OCI-LY7 (cell line): ENCODE measurements around the gene KISS1R. TPM values are rescaled to one million over a fixed set of nuclear protein-coding genes. Genes with fewer than 3 reads are reported as not detected.

Source experiments
- BruUV-seq: library from RNA; stranded (reverse); fragments of 400-500 nt; replicated peaks from 2 replicates; lab custom pipeline; 2021; lab: Mats Ljungman, UMichigan
- CTCF ChIA-PET: fragments of 300-600 bp; sonication (Branson Sonifier 250); formaldehyde crosslinking; loops from one replicate; lab custom pipeline; 2022; ENCODE audit warnings: antibody characterized with exemption; ENCODE audit not compliant: unreplicated experiment; lab: Charles Lee
- POLR2A ChIA-PET: fragments of 300-600 bp; sonication (Branson Sonifier 250); formaldehyde crosslinking; loops from one replicate; lab custom pipeline; 2022; ENCODE audit warnings: antibody characterized with exemption; lab: Charles Lee
- DNase-seq: peaks from one replicate; pipeline ENCODE4 v3.0.0-alpha.2; 2015; ENCODE audit warnings: low spot score
- H2AFZ ChIP-seq: fragments of 200-600 bp; sonication (generic), shearing (Covaris generic); 2 replicates; pipeline ENCODE4 v1.6.1; 2014; ENCODE audit warnings: mild to moderate bottlenecking, antibody characterized with exemption, low read length, moderate library complexity
- H3K27ac ChIP-seq: fragments of 200-600 bp; sonication (generic); 2 replicates; pipeline ENCODE4 v1.5.1; 2014; ENCODE audit warnings: mixed run types, low read depth, mild to moderate bottlenecking, moderate library complexity, low read length, inconsistent platforms; ENCODE audit not compliant: poor library complexity, severe bottlenecking
- H3K36me3 ChIP-seq: fragments of 200-600 bp; sonication (generic); 2 replicates; pipeline ENCODE4 v1.6.1; 2014; ENCODE audit warnings: mild to moderate bottlenecking, antibody characterized with exemption, low read length, moderate library complexity, mixed read lengths; ENCODE audit not compliant: insufficient read depth
- H3K4me1 ChIP-seq: fragments of 200-600 bp; sonication (generic); 2 replicates; pipeline ENCODE4 v1.5.1; 2014; ENCODE audit warnings: mild to moderate bottlenecking, low read length; ENCODE audit not compliant: insufficient read depth, poor library complexity, severe bottlenecking
- H3K4me2 ChIP-seq: fragments of 200-600 bp; sonication (generic); 2 replicates; pipeline ENCODE4 v1.6.1; 2014; ENCODE audit warnings: mild to moderate bottlenecking, low read length
- H3K4me3 ChIP-seq: fragments of 200-600 bp; sonication (generic); 2 replicates; pipeline ENCODE4 v1.5.1; 2014; ENCODE audit warnings: mild to moderate bottlenecking, low read depth, low read length; ENCODE audit not compliant: poor library complexity, severe bottlenecking
- H3K79me2 ChIP-seq: fragments of 200-600 bp; sonication (generic); 2 replicates; pipeline ENCODE4 v1.6.1; 2016; ENCODE audit warnings: low read depth, mild to moderate bottlenecking, low read length, moderate library complexity, mixed read lengths; ENCODE audit not compliant: insufficient read depth
- H3K9me2 ChIP-seq: fragments of 200-600 bp; sonication (generic); 2 replicates; pipeline ENCODE4 v1.6.1; 2016; ENCODE audit warnings: mild to moderate bottlenecking, low read length, mixed read lengths; ENCODE audit not compliant: insufficient read depth
- H3K9me3 ChIP-seq: fragments of 200-600 bp; sonication (generic); 2 replicates; pipeline ENCODE4 v1.6.1; 2014; ENCODE audit warnings: mild to moderate bottlenecking, mixed run types, low read length, mixed read lengths
- H4K20me1 ChIP-seq: fragments of 200-600 bp; sonication (generic); 2 replicates; pipeline ENCODE4 v1.6.1; 2014; ENCODE audit warnings: mild to moderate bottlenecking, antibody characterized with exemption, low read length, moderate library complexity, mixed read lengths; ENCODE audit not compliant: insufficient read depth
- EZH2phosphoT487 ChIP-seq: fragments of 200-600 bp; sonication (generic); IDR thresholded peaks from 2 replicates; pipeline ENCODE4 v1.6.1; 2018; ENCODE audit warnings: low read depth, borderline replicate concordance, mild to moderate bottlenecking, mixed run types, antibody characterized with exemption, low read length, moderate library complexity, mixed read lengths
- intact Hi-C: fragments of 100-400 bp; cut with micrococcal nuclease; formaldehyde crosslinking; loops from one replicate; pipeline ENCODE4 v1.10.0; 2022; ENCODE audit not compliant: unreplicated experiment
- total RNA-seq, 2 experiments: library from RNA; depleted of rRNA in 1 of 2; stranded (reverse); fragments of >200 nt in 1 of 2; shearing (Covaris generic) in 1 of 2; gene quantifications; 2 replicates each; pipeline ENCODE4 v1.2.3, GENCODE V29; 2014 to 2022
- TF ChIP-seq, protein P1 (sequence below): fragments of 200-600 bp; sonication (generic); conservative IDR thresholded peaks from 2 replicates; pipeline ENCODE4 v1.5.1; 2014; ENCODE audit warnings: mild to moderate bottlenecking, antibody characterized with exemption, low read length, moderate library complexity, mixed read lengths

The KISS1R gene
- total RNA-seq, 2 experiments from 2014 or later = not detected

DNA sequence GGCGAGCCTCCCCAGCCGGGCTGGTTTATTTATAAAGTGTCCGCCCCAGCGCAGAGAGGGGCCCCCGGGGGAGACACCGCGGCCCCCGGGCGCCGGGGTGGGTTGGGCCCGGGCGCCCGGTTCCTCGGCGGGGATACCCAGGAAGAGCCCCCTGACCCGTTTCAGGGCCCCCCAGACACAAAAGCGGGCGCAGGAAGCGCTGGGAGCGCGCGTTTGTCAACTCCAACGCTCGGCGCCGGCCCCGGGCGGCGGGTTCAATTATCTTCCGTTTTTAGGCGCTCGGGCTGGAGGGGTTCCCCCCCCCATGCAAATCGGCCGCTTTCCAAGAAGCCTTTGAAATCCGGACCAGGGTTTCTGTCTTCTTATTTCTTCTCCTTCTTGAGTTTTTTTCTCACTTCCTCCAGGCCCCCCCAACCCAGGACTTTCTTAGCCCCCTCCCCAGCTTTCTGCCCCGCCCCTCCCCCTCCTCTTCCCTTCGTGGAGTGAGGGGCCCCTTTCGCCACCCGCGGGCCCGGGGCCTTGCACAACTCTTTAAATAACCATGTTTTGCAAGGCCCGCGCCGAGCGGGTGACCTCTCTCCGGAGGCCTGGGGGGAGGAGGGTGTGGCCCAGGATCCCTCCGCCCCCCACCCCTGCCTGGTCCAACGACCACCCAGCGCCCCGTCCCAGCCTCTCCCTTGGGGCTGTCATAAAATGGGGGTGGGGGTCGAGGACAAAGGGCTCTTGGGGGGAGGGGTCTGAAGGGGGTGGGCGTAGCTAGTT lies 9.6 kb downstream of the KISS1R start:
- POLR2A ChIA-PET = no interaction called here
- H3K9me3 ChIP-seq = no peaks in the 10 kb centered on the region
- H3K79me2 ChIP-seq = no peaks in the 10 kb centered on the region
- CTCF ChIA-PET = interaction anchor here (0.6 kb wide), 1 partner anchor 48 kb away, joined by 6 read pairs; no protein-coding TSS in a partner anchor
- H3K4me2 ChIP-seq = peak overlapping the region; percentile 99
- no peaks in the 10 kb centered on the region for H3K36me3 ChIP-seq
- no peaks in the 10 kb centered on the region for H4K20me1 ChIP-seq
- no peak overlapping the region for H2AFZ ChIP-seq
- peak; percentile 84 for DNase-seq
- no peaks in the 10 kb centered on the region for H3K9me2 ChIP-seq
- TF ChIP-seq, protein P1, sequence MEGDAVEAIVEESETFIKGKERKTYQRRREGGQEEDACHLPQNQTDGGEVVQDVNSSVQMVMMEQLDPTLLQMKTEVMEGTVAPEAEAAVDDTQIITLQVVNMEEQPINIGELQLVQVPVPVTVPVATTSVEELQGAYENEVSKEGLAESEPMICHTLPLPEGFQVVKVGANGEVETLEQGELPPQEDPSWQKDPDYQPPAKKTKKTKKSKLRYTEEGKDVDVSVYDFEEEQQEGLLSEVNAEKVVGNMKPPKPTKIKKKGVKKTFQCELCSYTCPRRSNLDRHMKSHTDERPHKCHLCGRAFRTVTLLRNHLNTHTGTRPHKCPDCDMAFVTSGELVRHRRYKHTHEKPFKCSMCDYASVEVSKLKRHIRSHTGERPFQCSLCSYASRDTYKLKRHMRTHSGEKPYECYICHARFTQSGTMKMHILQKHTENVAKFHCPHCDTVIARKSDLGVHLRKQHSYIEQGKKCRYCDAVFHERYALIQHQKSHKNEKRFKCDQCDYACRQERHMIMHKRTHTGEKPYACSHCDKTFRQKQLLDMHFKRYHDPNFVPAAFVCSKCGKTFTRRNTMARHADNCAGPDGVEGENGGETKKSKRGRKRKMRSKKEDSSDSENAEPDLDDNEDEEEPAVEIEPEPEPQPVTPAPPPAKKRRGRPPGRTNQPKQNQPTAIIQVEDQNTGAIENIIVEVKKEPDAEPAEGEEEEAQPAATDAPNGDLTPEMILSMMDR = no peak
- TF ChIP-seq EZH2phosphoT487 = no peak
- BruUV-seq = no TSS peak
- intact Hi-C loops = no loop called here
- peaks cover 21% of the 10 kb centered on the region for H3K4me1 ChIP-seq
- H3K4me3 ChIP-seq = peak overlapping the region; percentile 91
- peak overlapping the region; percentile 37 for H3K27ac ChIP-seq

DNA sequence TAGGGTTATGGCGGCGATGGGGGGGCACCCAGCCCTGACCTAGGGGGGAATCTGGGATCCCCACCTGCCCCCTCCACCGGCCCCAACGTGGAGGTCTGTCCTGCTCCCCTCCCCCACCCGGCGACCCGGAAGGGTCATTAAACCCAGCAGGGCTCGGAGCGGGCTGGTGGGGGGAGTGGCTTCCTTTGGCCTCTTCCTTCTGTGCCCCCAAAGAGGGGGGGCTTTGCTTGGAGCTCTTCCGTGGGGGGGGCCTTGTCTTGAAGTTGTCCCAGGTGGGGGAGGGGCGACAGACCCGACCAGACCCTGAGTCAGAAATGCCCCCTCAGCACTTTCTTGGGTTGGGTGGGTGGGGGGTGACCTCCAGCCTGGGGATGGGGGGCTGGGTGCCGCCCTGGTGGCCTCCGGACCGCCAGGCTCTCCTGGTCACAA lies 10.2 kb downstream of the KISS1R start:
- H3K4me2 ChIP-seq = peak overlapping the region; percentile 99

More for the DNA sequence above, 10.2 kb downstream of the KISS1R start:
- ChIA-PET POLR2A (no interaction called here), CTCF (interaction anchor here (0.6 kb wide), 1 partner anchor 48 kb away, joined by 6 read pairs; no protein-coding TSS in a partner anchor)
- Histone ChIP-seq H3K79me2 (no peaks in the 10 kb centered on the region), H3K4me3 (peak overlapping the region; percentile 91), H3K9me2 (no peaks in the 10 kb centered on the region), H3K36me3 (no peaks in the 10 kb centered on the region), H3K27ac (no peak overlapping the region), H3K9me3 (no peaks in the 10 kb centered on the region), H4K20me1 (no peaks in the 10 kb centered on the region), H2AFZ (no peak overlapping the region), H3K4me1 (peaks cover 18% of the 10 kb centered on the region)
- no TSS peak for BruUV-seq
- intact Hi-C loops = no loop called here
- no peak for DNase-seq
- TF ChIP-seq EZH2phosphoT487 = no peak
- TF ChIP-seq, protein P1 = no peak
